KMS-11 (cell line): Measurements from ENCODE around the gene INVS.
"Not testable (repeated sequence)": the region's sequence is repeated elsewhere in the genome, so short reads cannot be mapped to it uniquely, and the experiment has no call there.

ENCODE experiments used
- H2AFZ ChIP-seq: fragments of 200-600 bp; sonication (generic); 2 replicates; pipeline ENCODE4 v1.6.1; 2016; ENCODE audit warnings: antibody characterized with exemption, mixed run types, low read depth
- H3K27ac ChIP-seq: fragments of 200-600 bp; sonication (generic); 2 replicates; pipeline ENCODE4 v1.6.1; 2016; ENCODE audit warnings: mild to moderate bottlenecking, mixed run types
- H3K27me3 ChIP-seq: fragments of 200-600 bp; sonication (generic); 2 replicates; pipeline ENCODE4 v1.6.1; 2017; ENCODE audit warnings: mild to moderate bottlenecking, low read depth, mixed run types, moderate library complexity; ENCODE audit not compliant: insufficient read depth
- H3K36me3 ChIP-seq: fragments of 200-600 bp; sonication (generic); 2 replicates; pipeline ENCODE4 v1.6.1; 2017; ENCODE audit warnings: mild to moderate bottlenecking, mixed run types; ENCODE audit not compliant: insufficient read depth
- H3K4me1 ChIP-seq: fragments of 200-600 bp; sonication (generic); 2 replicates; pipeline ENCODE4 v1.6.1; 2016; ENCODE audit warnings: mild to moderate bottlenecking, low read depth, mixed run types; ENCODE audit not compliant: poor library complexity, severe bottlenecking
- H3K4me2 ChIP-seq: fragments of 200-600 bp; sonication (generic); 2 replicates; pipeline ENCODE4 v1.7.0; 2016; ENCODE audit warnings: mild to moderate bottlenecking, mixed run types
- H3K4me3 ChIP-seq: fragments of 200-600 bp; sonication (generic); IDR thresholded peaks from 2 replicates; pipeline ENCODE4 v1.6.1; 2017; ENCODE audit warnings: low read depth, low read length, mixed read lengths; ENCODE audit not compliant: insufficient read depth
- H3K79me2 ChIP-seq: fragments of 200-600 bp; sonication (generic); 2 replicates; pipeline ENCODE4 v1.6.1; 2016; ENCODE audit warnings: low read depth, mixed run types; ENCODE audit not compliant: insufficient read depth
- H3K9ac ChIP-seq: fragments of 200-600 bp; sonication (generic); 2 replicates; pipeline ENCODE4 v1.6.1; 2016; ENCODE audit warnings: mild to moderate bottlenecking, mixed run types
- H4K20me1 ChIP-seq: fragments of 200-600 bp; sonication (generic); 2 replicates; pipeline ENCODE4 v1.6.1; 2016; ENCODE audit warnings: mild to moderate bottlenecking, mixed run types; ENCODE audit not compliant: insufficient read depth
- TF ChIP-seq, protein P1 (sequence below): fragments of 200-600 bp; sonication (generic); conservative IDR thresholded peaks from 2 replicates; pipeline ENCODE4 v1.6.1; 2017; ENCODE audit warnings: low read depth, mild to moderate bottlenecking, antibody characterized with exemption, low read length, moderate library complexity, mixed read lengths

Gene INVS

GRCh38 chr9:100131875-100132430 lies 32.9 kb downstream of the INVS start:
- Histone ChIP-seq H3K79me2 (no peaks in the 10 kb centered on the region), H3K4me1 (no peaks in the 10 kb centered on the region), H4K20me1 (no peaks in the 10 kb centered on the region), H3K9ac (no peak overlapping the region), H3K27me3 (no peaks in the 10 kb centered on the region), H3K4me2 (no peak overlapping the region), H3K27ac (no peak overlapping the region), H3K4me3 (no peak overlapping the region), H3K36me3 (no peaks in the 10 kb centered on the region), H2AFZ (no peak overlapping the region)
- TF ChIP-seq, protein P1, sequence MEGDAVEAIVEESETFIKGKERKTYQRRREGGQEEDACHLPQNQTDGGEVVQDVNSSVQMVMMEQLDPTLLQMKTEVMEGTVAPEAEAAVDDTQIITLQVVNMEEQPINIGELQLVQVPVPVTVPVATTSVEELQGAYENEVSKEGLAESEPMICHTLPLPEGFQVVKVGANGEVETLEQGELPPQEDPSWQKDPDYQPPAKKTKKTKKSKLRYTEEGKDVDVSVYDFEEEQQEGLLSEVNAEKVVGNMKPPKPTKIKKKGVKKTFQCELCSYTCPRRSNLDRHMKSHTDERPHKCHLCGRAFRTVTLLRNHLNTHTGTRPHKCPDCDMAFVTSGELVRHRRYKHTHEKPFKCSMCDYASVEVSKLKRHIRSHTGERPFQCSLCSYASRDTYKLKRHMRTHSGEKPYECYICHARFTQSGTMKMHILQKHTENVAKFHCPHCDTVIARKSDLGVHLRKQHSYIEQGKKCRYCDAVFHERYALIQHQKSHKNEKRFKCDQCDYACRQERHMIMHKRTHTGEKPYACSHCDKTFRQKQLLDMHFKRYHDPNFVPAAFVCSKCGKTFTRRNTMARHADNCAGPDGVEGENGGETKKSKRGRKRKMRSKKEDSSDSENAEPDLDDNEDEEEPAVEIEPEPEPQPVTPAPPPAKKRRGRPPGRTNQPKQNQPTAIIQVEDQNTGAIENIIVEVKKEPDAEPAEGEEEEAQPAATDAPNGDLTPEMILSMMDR, result no peak

- Histone ChIP-seq H3K27ac (no peak overlapping the region), H3K79me2 (no peaks in the 10 kb centered on the region), H3K9ac (no peak overlapping the region), H2AFZ (no peak overlapping the region), H3K27me3 (no peaks in the 10 kb centered on the region), H4K20me1 (no peaks in the 10 kb centered on the region), H3K4me1 (no peaks in the 10 kb centered on the region), H3K4me2 (no peak overlapping the region), H3K36me3 (no peaks in the 10 kb centered on the region), H3K4me3 (no peak overlapping the region)
- TF ChIP-seq, protein P1, result no peak
These were observed 35.7 kb downstream of the INVS start for GRCh38 chr9:100134731-100135130.

- H3K27ac ChIP-seq, H3K4me1 ChIP-seq, H3K36me3 ChIP-seq, H3K4me3 ChIP-seq, H3K9ac ChIP-seq, H4K20me1 ChIP-seq, H2AFZ ChIP-seq, H3K4me2 ChIP-seq, H3K79me2 ChIP-seq, H3K27me3 ChIP-seq: not testable (repeated sequence)
These were observed 37.8 kb downstream of the INVS start for GRCh38 chr9:100136799-100137198.

DNA sequence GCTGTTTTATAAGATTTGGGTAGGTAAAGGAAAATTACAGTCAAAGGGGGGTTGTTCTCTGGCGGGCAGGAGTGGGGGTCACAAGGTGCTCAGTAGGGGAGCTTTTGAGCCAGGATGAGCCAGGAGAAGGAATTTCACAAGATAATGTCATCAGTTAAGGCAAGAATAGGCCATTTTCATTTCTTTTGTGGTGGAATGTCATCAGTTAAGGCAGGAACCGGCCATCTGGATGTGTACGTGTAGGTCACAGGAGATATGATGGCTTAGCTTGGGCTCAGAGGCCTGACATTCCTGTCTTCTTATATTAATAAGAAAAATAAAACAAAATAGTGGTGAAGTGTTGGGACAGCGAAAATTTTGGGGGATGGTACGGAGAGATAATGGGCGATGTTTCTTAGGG lies 41.3 kb downstream of the INVS start:
- H3K9ac ChIP-seq, H3K4me1 ChIP-seq, H3K27me3 ChIP-seq, H2AFZ ChIP-seq, H4K20me1 ChIP-seq, H3K4me3 ChIP-seq, H3K27ac ChIP-seq, H3K4me2 ChIP-seq, H3K79me2 ChIP-seq, H3K36me3 ChIP-seq: not testable (repeated sequence)

DNA sequence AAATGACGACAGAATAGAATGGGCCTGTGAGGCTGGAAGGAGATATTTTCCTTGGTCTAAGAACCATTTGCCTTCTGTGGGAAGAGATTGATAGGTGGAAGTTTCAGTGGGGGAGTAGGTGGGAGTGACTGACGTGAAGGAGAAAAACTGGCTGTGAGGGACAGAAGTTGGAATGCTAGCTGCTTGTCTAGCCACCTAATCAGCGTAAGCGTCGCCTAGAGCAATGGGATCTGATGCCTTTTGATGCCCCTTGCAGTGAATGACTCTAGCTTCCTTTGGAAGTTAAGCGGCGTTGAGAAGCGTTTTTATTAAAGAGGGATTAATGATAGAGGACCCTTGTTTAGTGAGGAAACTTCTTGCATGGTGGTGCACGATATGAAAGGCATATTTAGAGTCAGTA lies 42.8 kb downstream of the INVS start:
- H3K79me2 ChIP-seq, H3K36me3 ChIP-seq, H3K4me2 ChIP-seq, H3K4me1 ChIP-seq, H2AFZ ChIP-seq, H3K9ac ChIP-seq, H3K27me3 ChIP-seq, H3K27ac ChIP-seq, H4K20me1 ChIP-seq, H3K4me3 ChIP-seq: not testable (repeated sequence)

DNA sequence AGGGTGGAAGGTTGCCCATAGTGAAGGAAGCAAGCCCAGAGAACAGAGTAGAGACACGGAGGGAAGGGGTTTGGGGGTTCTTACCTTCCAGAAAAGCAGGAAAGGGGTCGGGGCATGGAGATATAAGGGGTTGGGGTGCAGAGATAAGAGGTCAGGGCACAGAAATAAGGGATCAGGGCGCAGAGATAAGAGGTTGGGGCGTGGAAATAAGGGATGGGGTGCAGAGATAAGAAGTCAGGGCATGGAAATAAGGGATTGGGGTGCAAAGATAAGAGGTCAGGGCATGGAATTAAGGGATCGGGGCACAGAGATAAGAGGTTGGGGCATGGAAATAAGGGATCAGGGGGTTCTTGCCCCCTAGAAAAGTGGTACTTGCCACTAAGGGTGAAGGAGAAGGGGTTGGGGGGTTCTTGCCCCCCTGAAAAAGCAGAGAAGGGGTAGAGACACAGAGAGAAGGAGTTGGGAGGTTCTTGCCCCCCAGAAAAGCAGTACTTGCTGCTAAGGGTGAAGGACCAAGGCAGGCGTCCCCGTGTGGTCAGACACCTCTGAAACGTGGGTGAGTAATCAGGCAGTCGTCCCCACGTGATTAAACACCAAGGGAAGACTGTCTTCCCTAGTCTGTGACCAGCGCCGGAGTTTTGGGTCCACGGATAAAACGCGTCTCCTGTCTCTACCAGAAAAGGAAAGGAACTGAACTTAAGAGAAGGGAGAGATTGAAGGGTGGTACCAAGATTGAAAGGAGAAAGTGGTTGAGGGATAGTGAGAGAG lies 46.3 kb downstream of the INVS start:
- not testable (repeated sequence) for H4K20me1 ChIP-seq, H3K27me3 ChIP-seq, H2AFZ ChIP-seq, H3K4me3 ChIP-seq, H3K9ac ChIP-seq, H3K36me3 ChIP-seq, H3K27ac ChIP-seq, H3K79me2 ChIP-seq, H3K4me2 ChIP-seq, H3K4me1 ChIP-seq

- H3K9ac ChIP-seq, result not testable (repeated sequence)
These were observed 46.9 kb downstream of the INVS start for GRCh38 chr9:100145976-100146375.

More at GRCh38 chr9:100145976-100146375, 46.9 kb downstream of the INVS start:
- not testable (repeated sequence) for H3K4me2 ChIP-seq, H3K4me1 ChIP-seq, H3K79me2 ChIP-seq, H3K4me3 ChIP-seq, H3K27me3 ChIP-seq, H3K36me3 ChIP-seq, H4K20me1 ChIP-seq, H3K27ac ChIP-seq, H2AFZ ChIP-seq
